ENCODE results near the gene NGLY1. TPM values are rescaled to one million over a fixed set of nuclear protein-coding genes. Genes with fewer than 3 reads are reported as not detected.

Gene NGLY1
- total RNA-seq, 4 donors from 2014 or later = 21.4 to 31.2 (median 22.9) TPM

DNA sequence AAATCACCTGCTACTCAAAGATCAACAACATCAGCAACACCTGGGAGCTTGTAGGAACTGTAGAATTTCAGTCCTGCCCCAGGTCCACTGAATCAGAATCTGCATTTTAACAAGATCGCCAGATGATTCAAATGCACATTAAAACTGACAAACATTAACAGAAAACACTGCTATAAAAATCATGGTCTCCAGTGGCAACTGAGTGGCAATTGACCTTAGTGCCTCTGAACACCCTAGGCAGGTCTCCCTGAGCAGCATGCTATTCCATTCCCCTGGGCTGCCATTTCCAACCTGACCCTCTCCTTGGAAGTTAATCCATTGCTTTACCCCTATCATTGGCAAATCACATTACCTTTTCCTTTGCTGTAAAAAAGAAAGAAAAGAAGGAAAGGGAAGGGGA, 95.5 kb downstream of the NGLY1 start:
- Histone ChIP-seq H3K4me1 (no peaks in the 10 kb centered on the region), H3K9me3 (no peaks in the 10 kb centered on the region), H3K4me3 (no peak overlapping the region), H3K27ac (no peak overlapping the region), H3K36me3 (no peaks in the 10 kb centered on the region), H3K27me3 (no peaks in the 10 kb centered on the region)
- WGBS, 2 donors = 95 to 100% methylated on average over 1 of the region's 1 CpG
- DNase-seq (ENCODE audit: low spot score in 2 of 2) = no peak
- TF ChIP-seq, protein P1, sequence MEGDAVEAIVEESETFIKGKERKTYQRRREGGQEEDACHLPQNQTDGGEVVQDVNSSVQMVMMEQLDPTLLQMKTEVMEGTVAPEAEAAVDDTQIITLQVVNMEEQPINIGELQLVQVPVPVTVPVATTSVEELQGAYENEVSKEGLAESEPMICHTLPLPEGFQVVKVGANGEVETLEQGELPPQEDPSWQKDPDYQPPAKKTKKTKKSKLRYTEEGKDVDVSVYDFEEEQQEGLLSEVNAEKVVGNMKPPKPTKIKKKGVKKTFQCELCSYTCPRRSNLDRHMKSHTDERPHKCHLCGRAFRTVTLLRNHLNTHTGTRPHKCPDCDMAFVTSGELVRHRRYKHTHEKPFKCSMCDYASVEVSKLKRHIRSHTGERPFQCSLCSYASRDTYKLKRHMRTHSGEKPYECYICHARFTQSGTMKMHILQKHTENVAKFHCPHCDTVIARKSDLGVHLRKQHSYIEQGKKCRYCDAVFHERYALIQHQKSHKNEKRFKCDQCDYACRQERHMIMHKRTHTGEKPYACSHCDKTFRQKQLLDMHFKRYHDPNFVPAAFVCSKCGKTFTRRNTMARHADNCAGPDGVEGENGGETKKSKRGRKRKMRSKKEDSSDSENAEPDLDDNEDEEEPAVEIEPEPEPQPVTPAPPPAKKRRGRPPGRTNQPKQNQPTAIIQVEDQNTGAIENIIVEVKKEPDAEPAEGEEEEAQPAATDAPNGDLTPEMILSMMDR (IDR thresholded peaks at IDR 0.05) = no peak
- TF ChIP-seq EP300 (IDR thresholded peaks at IDR 0.05) (no peak), POLR2A (IDR thresholded peaks at IDR 0.05) (no peak)

DNA sequence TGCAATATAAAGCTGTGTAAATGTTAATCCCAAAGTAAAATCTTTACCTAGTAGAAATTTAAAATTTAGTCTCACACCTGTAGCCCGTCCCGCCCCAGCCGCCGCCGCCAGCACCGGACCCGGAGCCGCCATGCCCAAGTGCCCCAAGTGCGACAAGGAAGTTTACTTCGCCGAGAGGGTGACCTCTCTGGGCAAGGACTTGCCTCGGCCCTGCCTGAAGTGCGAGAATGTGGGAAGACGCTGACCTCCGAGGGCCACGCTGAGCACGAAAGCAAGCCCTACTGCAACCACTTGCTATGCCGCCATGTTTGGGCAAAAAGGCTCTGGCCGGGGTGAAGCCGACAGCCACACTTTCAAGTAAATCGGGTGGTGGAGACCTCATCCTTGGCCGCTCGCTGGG, 96.5 kb downstream of the NGLY1 start:
- no peak overlapping the region for H3K27ac ChIP-seq
- no peak for TF ChIP-seq EP300 (IDR thresholded peaks at IDR 0.05)
- WGBS, 2 donors = 95 to 97% methylated on average over 23 of the region's 23 CpGs
- no peaks in the 10 kb centered on the region for H3K9me3 ChIP-seq
- no peaks in the 10 kb centered on the region for H3K27me3 ChIP-seq
- no peak for DNase-seq (ENCODE audit: low spot score in 2 of 2)
- no peaks in the 10 kb centered on the region for H3K36me3 ChIP-seq
- no peak overlapping the region for H3K4me3 ChIP-seq
- no peaks in the 10 kb centered on the region for H3K4me1 ChIP-seq

DNA sequence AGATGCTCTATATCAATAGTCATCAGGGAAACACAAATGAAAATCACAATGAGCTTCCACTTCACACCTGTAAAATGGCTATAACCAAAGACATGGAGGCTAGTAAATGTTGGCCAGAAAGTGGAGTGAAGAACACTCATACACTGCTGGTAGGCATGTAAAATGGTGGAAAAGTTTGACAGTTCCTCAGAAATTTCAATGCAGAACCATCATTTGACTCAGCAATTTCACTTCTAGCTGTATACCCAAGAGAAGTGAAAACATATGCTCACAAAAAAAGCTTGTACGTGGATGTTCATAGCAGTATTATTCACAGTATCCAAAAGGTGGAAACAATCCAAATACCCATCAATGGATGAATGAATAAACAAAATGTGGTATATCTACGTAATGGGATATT, 99.4 kb downstream of the NGLY1 start:
- no peaks in the 10 kb centered on the region for H3K9me3 ChIP-seq
- H3K36me3 ChIP-seq = no peaks in the 10 kb centered on the region
- H3K4me1 ChIP-seq = no peaks in the 10 kb centered on the region
- no peak overlapping the region for H3K27ac ChIP-seq
- no peaks in the 10 kb centered on the region for H3K27me3 ChIP-seq
- H3K4me3 ChIP-seq = no peak overlapping the region
- no peak for DNase-seq (ENCODE audit: low spot score in 2 of 2)
- 77 to 82% methylated on average over 2 of the region's 2 CpGs for WGBS, 2 donors
- TF ChIP-seq POLR2A (IDR thresholded peaks at IDR 0.05) = no peak
- no peak for TF ChIP-seq EP300 (IDR thresholded peaks at IDR 0.05)
- TF ChIP-seq, protein P1 (IDR thresholded peaks at IDR 0.05) = no peak

DNA sequence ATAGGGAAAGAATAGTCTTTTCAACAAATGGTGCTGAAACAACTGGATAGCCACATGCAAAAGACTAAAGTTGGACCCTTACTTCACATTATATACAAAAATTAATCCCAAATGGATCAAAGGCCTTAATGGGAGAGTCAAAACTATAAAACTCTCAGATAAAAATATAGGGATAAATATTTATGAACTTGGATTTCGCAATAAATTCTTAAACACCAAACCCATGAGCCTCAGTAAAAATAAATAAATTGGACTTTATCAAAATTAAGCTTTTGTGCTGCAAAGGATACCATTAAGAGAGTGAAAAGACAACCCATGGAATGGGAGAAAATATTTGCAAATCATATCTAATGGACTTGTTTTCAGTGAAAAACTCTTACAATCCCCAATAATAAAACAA, 99.8 kb downstream of the NGLY1 start:
- Histone ChIP-seq H3K4me1 (no peaks in the 10 kb centered on the region), H3K27me3 (no peaks in the 10 kb centered on the region), H3K36me3 (no peaks in the 10 kb centered on the region), H3K9me3 (no peaks in the 10 kb centered on the region), H3K27ac (no peak overlapping the region), H3K4me3 (no peak overlapping the region)
- TF ChIP-seq, protein P1 (IDR thresholded peaks at IDR 0.05) = no peak
- TF ChIP-seq EP300 (IDR thresholded peaks at IDR 0.05) (no peak), POLR2A (IDR thresholded peaks at IDR 0.05) (no peak)
- WGBS, 2 donors = 93 to 98% methylated on average over 1 of the region's 1 CpG
- DNase-seq (ENCODE audit: low spot score in 2 of 2) = no peak

DNA sequence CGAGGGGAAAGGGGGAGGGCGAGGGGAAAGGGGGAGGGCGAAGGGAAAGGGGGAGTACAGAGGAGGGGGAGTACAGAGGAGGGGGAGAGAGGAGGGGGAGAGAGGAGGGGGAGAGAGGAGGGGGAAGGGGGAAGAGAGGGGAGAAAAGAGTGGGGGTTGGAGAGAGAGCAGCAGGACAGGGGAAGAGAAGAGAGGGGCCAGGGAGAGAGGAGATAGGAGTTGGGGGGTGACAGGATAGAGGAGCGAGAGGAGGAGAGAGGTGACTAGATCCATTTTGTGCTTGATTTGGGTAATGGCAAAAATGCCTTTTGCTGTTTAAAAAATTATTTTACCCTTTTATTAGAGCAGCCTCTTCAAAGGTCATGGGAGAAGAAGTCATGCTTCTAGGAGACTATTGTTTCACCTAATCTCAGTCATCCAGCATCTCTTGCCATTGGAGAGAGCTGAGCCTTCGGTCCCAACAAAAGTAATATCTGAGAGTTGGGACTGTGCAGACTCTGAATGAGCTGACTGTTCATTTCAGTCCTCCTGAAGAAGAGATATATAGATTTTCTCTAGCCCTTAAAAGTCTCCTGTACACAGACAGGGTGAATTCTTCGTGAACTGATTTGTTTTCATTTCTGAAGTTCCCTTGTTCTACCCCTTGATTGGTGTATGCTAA, 103.5 kb downstream of the NGLY1 start:
- H3K36me3 ChIP-seq = no peaks in the 10 kb centered on the region
- no peak for DNase-seq (ENCODE audit: low spot score in 2 of 2)
- H3K27me3 ChIP-seq = no peaks in the 10 kb centered on the region
- no peaks in the 10 kb centered on the region for H3K9me3 ChIP-seq
- 70 to 72% methylated on average over 4 to 5 of the region's 6 CpGs for WGBS, 2 donors
- H3K4me3 ChIP-seq = no peak overlapping the region
- H3K27ac ChIP-seq = peak overlapping the region in 1 of 4 donors; percentile 34
- no peak for TF ChIP-seq EP300 (IDR thresholded peaks at IDR 0.05)
- TF ChIP-seq, protein P1 (IDR thresholded peaks at IDR 0.05) = no peak
- no peak for TF ChIP-seq POLR2A (IDR thresholded peaks at IDR 0.05)
- H3K4me1 ChIP-seq = peaks cover 0 to 5% (median 0%) of the 10 kb centered on the region in 4 donors

Measured in tibial nerve (tissue), 4 donors.